ENCODE results near the gene PCDHGC3.

DNA sequence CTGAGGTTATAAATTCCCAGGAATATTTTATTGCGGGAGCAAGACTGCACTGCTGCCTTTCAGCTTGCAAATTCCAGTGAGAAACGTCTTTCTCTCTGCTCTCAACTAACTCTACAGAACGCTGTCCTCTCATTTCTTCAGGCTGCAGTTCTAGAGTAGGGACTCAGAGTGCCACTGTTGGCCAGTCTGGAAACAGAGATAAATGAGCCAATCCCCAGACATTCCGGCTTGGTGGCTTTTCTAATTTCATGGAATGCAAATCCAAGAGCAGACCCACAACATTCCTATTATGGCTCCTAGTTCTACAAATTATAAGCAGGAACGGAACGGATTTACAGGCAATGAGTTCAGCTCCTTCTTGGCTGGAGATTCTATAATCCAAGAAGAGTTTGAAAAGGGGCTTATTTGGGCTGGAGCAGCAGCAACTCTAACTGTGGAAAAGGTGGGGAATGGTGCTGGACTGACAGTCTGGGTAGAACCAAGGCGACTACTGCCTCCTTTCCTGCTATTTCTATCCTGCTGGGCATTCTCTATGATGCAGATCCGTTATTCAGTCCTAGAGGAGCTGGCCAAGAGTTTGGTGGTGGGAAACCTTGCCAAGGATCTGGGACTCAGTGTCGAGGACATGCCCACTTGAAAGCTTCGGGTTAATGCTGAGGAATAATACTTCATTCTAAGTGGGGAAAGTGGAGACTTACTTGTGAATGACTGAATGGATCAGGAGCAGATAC lies 36.2 kb upstream of the PCDHGC3 start:
- TF ChIP-seq, protein P1, sequence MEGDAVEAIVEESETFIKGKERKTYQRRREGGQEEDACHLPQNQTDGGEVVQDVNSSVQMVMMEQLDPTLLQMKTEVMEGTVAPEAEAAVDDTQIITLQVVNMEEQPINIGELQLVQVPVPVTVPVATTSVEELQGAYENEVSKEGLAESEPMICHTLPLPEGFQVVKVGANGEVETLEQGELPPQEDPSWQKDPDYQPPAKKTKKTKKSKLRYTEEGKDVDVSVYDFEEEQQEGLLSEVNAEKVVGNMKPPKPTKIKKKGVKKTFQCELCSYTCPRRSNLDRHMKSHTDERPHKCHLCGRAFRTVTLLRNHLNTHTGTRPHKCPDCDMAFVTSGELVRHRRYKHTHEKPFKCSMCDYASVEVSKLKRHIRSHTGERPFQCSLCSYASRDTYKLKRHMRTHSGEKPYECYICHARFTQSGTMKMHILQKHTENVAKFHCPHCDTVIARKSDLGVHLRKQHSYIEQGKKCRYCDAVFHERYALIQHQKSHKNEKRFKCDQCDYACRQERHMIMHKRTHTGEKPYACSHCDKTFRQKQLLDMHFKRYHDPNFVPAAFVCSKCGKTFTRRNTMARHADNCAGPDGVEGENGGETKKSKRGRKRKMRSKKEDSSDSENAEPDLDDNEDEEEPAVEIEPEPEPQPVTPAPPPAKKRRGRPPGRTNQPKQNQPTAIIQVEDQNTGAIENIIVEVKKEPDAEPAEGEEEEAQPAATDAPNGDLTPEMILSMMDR (conservative IDR thresholded peaks at IDR 0.05; ENCODE audit: low read depth, low read length): no peak
- TF ChIP-seq FOS (IDR thresholded peaks at IDR 0.05; ENCODE audit: low read depth, low read length) (no peak), POLR2A (IDR thresholded peaks at IDR 0.05; ENCODE audit: low read depth, low read length) (no peak), RAD21 (IDR thresholded peaks at IDR 0.05; ENCODE audit: low read length) (no peak), MXI1 (IDR thresholded peaks at IDR 0.05; ENCODE audit: borderline replicate concordance, low read depth, low read length) (no peak), SMC3 (IDR thresholded peaks at IDR 0.05; ENCODE audit: low read depth, low read length) (no peak), MAFK (IDR thresholded peaks at IDR 0.05; ENCODE audit: low read depth, low read length) (no peak), BHLHE40 (IDR thresholded peaks at IDR 0.05; ENCODE audit: low read depth, low read length) (no peak), ELK1 (IDR thresholded peaks at IDR 0.05; ENCODE audit: borderline replicate concordance, low read depth, low read length) (no peak), RCOR1 (IDR thresholded peaks at IDR 0.05; ENCODE audit: insufficient replicate concordance, low read length) (no peak), NFE2L2 (IDR thresholded peaks at IDR 0.05; ENCODE audit: low read depth, low read length) (no peak)
- TF ChIP-seq, protein P2, sequence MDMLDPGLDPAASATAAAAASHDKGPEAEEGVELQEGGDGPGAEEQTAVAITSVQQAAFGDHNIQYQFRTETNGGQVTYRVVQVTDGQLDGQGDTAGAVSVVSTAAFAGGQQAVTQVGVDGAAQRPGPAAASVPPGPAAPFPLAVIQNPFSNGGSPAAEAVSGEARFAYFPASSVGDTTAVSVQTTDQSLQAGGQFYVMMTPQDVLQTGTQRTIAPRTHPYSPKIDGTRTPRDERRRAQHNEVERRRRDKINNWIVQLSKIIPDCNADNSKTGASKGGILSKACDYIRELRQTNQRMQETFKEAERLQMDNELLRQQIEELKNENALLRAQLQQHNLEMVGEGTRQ (IDR thresholded peaks at IDR 0.05; ENCODE audit: low read depth, low read length): no peak

All from IMR-90 (cell line).